ENCODE results near the gene MAEL. TPM values are rescaled to one million over a fixed set of nuclear protein-coding genes. Genes with fewer than 3 reads are reported as not detected.

The MAEL gene
- polyA plus RNA-seq, 1 of the 3 experiments (the other 2 are of a cell fraction) = not detected

DNA sequence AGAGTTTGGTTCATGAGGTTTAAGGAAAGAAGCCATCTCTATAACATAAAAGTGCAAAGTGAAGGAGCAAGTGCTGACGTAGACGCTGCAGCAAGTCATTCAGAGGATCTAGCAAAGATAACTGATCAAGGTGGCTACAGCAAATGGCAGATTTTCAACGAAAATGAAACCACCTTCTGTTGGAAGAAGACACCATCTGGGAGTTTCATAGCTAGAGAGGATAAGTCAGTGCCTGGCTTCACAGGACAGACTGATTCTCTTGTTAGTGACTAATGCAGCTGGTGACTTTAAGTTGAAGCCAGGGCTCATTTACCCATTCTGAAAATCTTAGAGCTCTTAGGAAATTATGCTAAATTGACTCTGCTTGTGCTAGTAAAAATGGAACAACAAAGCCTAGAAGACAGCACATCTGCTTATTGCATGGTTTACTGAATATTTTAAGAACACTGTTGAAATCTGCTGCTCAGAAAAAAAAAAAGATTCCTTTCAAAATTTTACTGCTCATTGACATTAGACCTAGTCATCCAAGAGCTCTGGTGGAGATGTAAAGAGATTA is 10.5 kb downstream of the MAEL start (continued):
- TF ChIP-seq SMC3 (IDR thresholded peaks at IDR 0.05; ENCODE audit: low read depth, low read length) = no peak
- TF ChIP-seq MEF2A (IDR thresholded peaks at IDR 0.05; ENCODE audit: borderline replicate concordance, low read depth) = no peak
- TF ChIP-seq, protein P1, sequence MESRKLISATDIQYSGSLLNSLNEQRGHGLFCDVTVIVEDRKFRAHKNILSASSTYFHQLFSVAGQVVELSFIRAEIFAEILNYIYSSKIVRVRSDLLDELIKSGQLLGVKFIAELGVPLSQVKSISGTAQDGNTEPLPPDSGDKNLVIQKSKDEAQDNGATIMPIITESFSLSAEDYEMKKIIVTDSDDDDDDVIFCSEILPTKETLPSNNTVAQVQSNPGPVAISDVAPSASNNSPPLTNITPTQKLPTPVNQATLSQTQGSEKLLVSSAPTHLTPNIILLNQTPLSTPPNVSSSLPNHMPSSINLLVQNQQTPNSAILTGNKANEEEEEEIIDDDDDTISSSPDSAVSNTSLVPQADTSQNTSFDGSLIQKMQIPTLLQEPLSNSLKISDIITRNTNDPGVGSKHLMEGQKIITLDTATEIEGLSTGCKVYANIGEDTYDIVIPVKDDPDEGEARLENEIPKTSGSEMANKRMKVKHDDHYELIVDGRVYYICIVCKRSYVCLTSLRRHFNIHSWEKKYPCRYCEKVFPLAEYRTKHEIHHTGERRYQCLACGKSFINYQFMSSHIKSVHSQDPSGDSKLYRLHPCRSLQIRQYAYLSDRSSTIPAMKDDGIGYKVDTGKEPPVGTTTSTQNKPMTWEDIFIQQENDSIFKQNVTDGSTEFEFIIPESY (IDR thresholded peaks at IDR 0.05; ENCODE audit: borderline replicate concordance, low read depth) = no peak
- no peak for TF ChIP-seq TCF12 (IDR thresholded peaks at IDR 0.05)
- TF ChIP-seq, protein P2, sequence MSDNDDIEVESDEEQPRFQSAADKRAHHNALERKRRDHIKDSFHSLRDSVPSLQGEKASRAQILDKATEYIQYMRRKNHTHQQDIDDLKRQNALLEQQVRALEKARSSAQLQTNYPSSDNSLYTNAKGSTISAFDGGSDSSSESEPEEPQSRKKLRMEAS (IDR thresholded peaks at IDR 0.05; ENCODE audit: low read depth) = no peak
- no peak for TF ChIP-seq GABPA (IDR thresholded peaks at IDR 0.05; ENCODE audit: low read depth)
- no peak for TF ChIP-seq JUND (IDR thresholded peaks at IDR 0.05)
- no peak for TF ChIP-seq FOSL2 (IDR thresholded peaks at IDR 0.05; ENCODE audit: borderline replicate concordance, low read depth)
- TF ChIP-seq RAD21 (IDR thresholded peaks at IDR 0.05; ENCODE audit: low read length) = no peak
- no peak for TF ChIP-seq MXI1 (IDR thresholded peaks at IDR 0.05; ENCODE audit: low read depth, low read length)
- TF ChIP-seq SIN3A (IDR thresholded peaks at IDR 0.05; ENCODE audit: borderline replicate concordance, low read depth, low read length) = no peak
- TF ChIP-seq TAF1 (IDR thresholded peaks at IDR 0.05; ENCODE audit: borderline replicate concordance, low read depth, low read length) = no peak

DNA sequence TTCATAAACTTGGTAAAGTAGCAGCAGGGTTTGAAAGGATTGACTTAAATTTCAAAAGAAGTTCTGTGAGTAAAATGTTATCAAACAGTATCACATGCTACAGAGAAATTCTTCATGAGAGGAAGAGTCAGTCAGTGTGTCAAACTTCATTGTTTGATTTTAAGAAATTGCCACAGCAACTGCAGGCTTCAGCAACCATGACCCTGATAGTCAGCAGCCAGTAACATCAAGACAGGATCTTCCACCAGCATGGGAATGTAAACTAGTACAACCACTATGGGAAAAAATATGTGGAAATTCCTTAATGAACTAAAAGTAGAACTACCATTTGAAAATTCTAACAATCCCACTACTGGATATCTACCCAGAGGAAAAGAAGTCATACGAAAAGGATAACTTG is 11.5 kb downstream of the MAEL start:
- Histone ChIP-seq H3K4me2 (no peak overlapping the region), H3K9me2 (no peaks in the 10 kb centered on the region), H2AFZ (ENCODE audit: low read depth) (no peak overlapping the region), H3K4me1 (ENCODE audit: control insufficient read depth in 1 of 2, insufficient read depth in 2 of 2, low read depth in 1 of 2, low read length in 1 of 2) (no peaks in the 10 kb centered on the region), H3F3A (replicated peaks; ENCODE audit: insufficient read depth) (no peaks in the 10 kb centered on the region), H3K27me3 (ENCODE audit: insufficient read depth) (no peaks in the 10 kb centered on the region), H3K36me3 (replicated peaks in 1 of 2; ENCODE audit: control insufficient read depth in 1 of 2, insufficient read depth in 2 of 2, low read length in 1 of 2) (no peaks in the 10 kb centered on the region), H4K20me1 (ENCODE audit: insufficient read depth) (no peaks in the 10 kb centered on the region), H3K4me3 (ENCODE audit: low read depth in 2 of 2, low read length in 1 of 2) (no peak overlapping the region), H3K27ac (ENCODE audit: low read depth in 2 of 2, low read length in 1 of 2) (no peak overlapping the region), H3K9me3 (no peaks in the 10 kb centered on the region), H3K79me2 (ENCODE audit: insufficient read depth) (no peaks in the 10 kb centered on the region), H3K9ac (no peak overlapping the region)
- TF ChIP-seq CHD2 (IDR thresholded peaks at IDR 0.05; ENCODE audit: low read length, partially characterized antibody) (no peak), FOSL2 (IDR thresholded peaks at IDR 0.05; ENCODE audit: borderline replicate concordance, low read depth) (no peak), FOXJ3 (CRISPR knock-in tag; IDR thresholded peaks at IDR 0.05) (no peak), JUND (IDR thresholded peaks at IDR 0.05) (no peak), NRF1 (IDR thresholded peaks at IDR 0.05; ENCODE audit: low read depth, low read length) (no peak), POLR2AphosphoS5 (IDR thresholded peaks at IDR 0.05; ENCODE audit: low read depth, low read length) (no peak), MXI1 (IDR thresholded peaks at IDR 0.05; ENCODE audit: low read depth, low read length) (no peak), SIN3A (IDR thresholded peaks at IDR 0.05; ENCODE audit: borderline replicate concordance, low read depth, low read length) (no peak), RAD21 (IDR thresholded peaks at IDR 0.05; ENCODE audit: low read length) (no peak), TEAD4 (IDR thresholded peaks at IDR 0.05; ENCODE audit: borderline replicate concordance, insufficient read depth) (no peak), MEF2A (IDR thresholded peaks at IDR 0.05; ENCODE audit: borderline replicate concordance, low read depth) (no peak), ELF1 (IDR thresholded peaks at IDR 0.05) (no peak), TCF12 (IDR thresholded peaks at IDR 0.05) (no peak), GABPA (IDR thresholded peaks at IDR 0.05; ENCODE audit: low read depth) (no peak), RFX5 (IDR thresholded peaks at IDR 0.05; ENCODE audit: low read length) (no peak), FOXM1 (IDR thresholded peaks at IDR 0.05; ENCODE audit: low read depth) (no peak)
- TF ChIP-seq, protein P2 (IDR thresholded peaks at IDR 0.05; ENCODE audit: low read depth) = no peak
- TF ChIP-seq, protein P3, sequence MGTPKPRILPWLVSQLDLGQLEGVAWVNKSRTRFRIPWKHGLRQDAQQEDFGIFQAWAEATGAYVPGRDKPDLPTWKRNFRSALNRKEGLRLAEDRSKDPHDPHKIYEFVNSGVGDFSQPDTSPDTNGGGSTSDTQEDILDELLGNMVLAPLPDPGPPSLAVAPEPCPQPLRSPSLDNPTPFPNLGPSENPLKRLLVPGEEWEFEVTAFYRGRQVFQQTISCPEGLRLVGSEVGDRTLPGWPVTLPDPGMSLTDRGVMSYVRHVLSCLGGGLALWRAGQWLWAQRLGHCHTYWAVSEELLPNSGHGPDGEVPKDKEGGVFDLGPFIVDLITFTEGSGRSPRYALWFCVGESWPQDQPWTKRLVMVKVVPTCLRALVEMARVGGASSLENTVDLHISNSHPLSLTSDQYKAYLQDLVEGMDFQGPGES (IDR thresholded peaks at IDR 0.05; ENCODE audit: low read depth, low read length) = no peak
- TF ChIP-seq, protein P4, sequence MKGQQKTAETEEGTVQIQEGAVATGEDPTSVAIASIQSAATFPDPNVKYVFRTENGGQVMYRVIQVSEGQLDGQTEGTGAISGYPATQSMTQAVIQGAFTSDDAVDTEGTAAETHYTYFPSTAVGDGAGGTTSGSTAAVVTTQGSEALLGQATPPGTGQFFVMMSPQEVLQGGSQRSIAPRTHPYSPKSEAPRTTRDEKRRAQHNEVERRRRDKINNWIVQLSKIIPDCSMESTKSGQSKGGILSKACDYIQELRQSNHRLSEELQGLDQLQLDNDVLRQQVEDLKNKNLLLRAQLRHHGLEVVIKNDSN (IDR thresholded peaks at IDR 0.05; ENCODE audit: borderline replicate concordance, low read depth) = no peak
- no peak for DNase-seq
- CTCF ChIA-PET = interaction anchor here (1.3 kb wide), 1 partner anchor 90 kb away, joined by 4 read pairs; no protein-coding TSS in a partner anchor
- POLR2A ChIA-PET = no interaction called here
- WGBS (ENCODE audit: low lambda C conversion rate) = 32% methylated on average over 1 of the region's 1 CpG

All from SK-N-SH (cell line).